ENCODE results near the gene LY6G6D. TPM values are rescaled to one million over a fixed set of nuclear protein-coding genes. Genes with fewer than 3 reads are reported as not detected.
A peak's percentile ranks its signal among the peaks of the same experiment; 100 is the strongest.

Gene LY6G6D
- total and polyA plus RNA-seq, 2 of the 13 experiments (the other 11 are each of a cell fraction or from before 2014, with no cell fraction given) = not detected

DNA sequence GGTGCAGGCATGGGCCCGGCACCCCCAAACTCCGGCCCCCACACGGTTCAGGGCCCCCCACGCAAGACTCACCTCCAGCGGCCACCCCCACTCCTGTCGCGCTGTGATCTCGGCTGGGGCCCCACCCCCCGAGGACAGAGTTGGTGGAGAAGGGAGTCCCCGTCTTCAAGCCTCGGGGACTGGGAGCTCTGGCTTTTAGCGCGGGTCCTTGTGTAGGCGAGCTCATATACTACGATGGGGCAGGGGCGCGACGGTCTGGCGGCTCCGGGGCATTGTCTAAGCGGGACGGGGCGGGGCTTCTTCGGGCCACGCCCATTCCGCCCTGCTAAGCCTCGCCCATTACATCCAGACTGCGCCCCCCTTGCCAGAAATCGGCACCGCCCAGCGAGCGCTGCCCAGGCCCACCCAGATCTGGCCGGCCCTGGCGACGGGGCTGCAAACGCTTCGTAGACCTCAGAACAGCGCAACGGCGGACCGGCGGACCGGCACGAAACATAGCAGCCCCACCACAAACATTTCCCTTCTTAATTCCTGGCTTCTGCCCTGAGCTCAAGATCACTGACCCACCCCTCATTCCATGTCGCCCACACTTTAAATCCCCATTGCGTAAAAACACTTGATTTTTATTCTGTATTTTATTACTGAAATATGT, 15.0 kb downstream of the LY6G6D start (continued):
- TF ChIP-seq, protein P1, sequence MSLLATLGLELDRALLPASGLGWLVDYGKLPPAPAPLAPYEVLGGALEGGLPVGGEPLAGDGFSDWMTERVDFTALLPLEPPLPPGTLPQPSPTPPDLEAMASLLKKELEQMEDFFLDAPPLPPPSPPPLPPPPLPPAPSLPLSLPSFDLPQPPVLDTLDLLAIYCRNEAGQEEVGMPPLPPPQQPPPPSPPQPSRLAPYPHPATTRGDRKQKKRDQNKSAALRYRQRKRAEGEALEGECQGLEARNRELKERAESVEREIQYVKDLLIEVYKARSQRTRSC (CRISPR knock-in tag; IDR thresholded peaks at IDR 0.05; ENCODE audit: low read depth) = no peak
- TF ChIP-seq, protein P2, sequence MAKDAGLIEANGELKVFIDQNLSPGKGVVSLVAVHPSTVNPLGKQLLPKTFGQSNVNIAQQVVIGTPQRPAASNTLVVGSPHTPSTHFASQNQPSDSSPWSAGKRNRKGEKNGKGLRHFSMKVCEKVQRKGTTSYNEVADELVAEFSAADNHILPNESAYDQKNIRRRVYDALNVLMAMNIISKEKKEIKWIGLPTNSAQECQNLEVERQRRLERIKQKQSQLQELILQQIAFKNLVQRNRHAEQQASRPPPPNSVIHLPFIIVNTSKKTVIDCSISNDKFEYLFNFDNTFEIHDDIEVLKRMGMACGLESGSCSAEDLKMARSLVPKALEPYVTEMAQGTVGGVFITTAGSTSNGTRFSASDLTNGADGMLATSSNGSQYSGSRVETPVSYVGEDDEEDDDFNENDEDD (CRISPR knock-in tag; IDR thresholded peaks at IDR 0.05; ENCODE audit: borderline replicate concordance) = no peak
- TF ChIP-seq, protein P3, sequence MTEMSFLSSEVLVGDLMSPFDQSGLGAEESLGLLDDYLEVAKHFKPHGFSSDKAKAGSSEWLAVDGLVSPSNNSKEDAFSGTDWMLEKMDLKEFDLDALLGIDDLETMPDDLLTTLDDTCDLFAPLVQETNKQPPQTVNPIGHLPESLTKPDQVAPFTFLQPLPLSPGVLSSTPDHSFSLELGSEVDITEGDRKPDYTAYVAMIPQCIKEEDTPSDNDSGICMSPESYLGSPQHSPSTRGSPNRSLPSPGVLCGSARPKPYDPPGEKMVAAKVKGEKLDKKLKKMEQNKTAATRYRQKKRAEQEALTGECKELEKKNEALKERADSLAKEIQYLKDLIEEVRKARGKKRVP (CRISPR knock-in tag; IDR thresholded peaks at IDR 0.05) = 0 out of 4 replicates have a peak, but pooled peaks of 1 of the 2 experiments have one; percentile 27
- TF ChIP-seq ZFYVE20 (CRISPR knock-in tag; IDR thresholded peaks at IDR 0.05; ENCODE audit: borderline replicate concordance, low read depth) (no peak), MBD4 (IDR thresholded peaks at IDR 0.05; ENCODE audit: borderline replicate concordance, low read length) (no peak), SP4 (CRISPR knock-in tag; IDR thresholded peaks at IDR 0.05) (peak; percentile 42; the same call in 1 of the 2 replicates), CAMTA2 (CRISPR knock-in tag; IDR thresholded peaks at IDR 0.05; ENCODE audit: borderline replicate concordance) (no peak), MXI1 (IDR thresholded peaks at IDR 0.05; ENCODE audit: borderline replicate concordance, low read depth, low read length) (no peak; the same call in 2 of the 3 replicates), KDM3A (CRISPR knock-in tag; IDR thresholded peaks at IDR 0.05; ENCODE audit: low read depth) (no peak), SRF (IDR thresholded peaks at IDR 0.05; ENCODE audit: low read depth, low read length) (no peak), HMG20A (CRISPR knock-in tag; IDR thresholded peaks at IDR 0.05; ENCODE audit: borderline replicate concordance) (no peak), PHF8 (CRISPR knock-in tag; IDR thresholded peaks at IDR 0.05) (no peak; the same call in none of the 2 replicates)
- TF ChIP-seq, protein P4, sequence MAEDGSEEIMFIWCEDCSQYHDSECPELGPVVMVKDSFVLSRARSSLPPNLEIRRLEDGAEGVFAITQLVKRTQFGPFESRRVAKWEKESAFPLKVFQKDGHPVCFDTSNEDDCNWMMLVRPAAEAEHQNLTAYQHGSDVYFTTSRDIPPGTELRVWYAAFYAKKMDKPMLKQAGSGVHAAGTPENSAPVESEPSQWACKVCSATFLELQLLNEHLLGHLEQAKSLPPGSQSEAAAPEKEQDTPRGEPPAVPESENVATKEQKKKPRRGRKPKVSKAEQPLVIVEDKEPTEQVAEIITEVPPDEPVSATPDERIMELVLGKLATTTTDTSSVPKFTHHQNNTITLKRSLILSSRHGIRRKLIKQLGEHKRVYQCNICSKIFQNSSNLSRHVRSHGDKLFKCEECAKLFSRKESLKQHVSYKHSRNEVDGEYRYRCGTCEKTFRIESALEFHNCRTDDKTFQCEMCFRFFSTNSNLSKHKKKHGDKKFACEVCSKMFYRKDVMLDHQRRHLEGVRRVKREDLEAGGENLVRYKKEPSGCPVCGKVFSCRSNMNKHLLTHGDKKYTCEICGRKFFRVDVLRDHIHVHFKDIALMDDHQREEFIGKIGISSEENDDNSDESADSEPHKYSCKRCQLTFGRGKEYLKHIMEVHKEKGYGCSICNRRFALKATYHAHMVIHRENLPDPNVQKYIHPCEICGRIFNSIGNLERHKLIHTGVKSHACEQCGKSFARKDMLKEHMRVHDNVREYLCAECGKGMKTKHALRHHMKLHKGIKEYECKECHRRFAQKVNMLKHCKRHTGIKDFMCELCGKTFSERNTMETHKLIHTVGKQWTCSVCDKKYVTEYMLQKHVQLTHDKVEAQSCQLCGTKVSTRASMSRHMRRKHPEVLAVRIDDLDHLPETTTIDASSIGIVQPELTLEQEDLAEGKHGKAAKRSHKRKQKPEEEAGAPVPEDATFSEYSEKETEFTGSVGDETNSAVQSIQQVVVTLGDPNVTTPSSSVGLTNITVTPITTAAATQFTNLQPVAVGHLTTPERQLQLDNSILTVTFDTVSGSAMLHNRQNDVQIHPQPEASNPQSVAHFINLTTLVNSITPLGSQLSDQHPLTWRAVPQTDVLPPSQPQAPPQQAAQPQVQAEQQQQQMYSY (CRISPR knock-in tag; IDR thresholded peaks at IDR 0.05) = no peak
- TF ChIP-seq, protein P5, sequence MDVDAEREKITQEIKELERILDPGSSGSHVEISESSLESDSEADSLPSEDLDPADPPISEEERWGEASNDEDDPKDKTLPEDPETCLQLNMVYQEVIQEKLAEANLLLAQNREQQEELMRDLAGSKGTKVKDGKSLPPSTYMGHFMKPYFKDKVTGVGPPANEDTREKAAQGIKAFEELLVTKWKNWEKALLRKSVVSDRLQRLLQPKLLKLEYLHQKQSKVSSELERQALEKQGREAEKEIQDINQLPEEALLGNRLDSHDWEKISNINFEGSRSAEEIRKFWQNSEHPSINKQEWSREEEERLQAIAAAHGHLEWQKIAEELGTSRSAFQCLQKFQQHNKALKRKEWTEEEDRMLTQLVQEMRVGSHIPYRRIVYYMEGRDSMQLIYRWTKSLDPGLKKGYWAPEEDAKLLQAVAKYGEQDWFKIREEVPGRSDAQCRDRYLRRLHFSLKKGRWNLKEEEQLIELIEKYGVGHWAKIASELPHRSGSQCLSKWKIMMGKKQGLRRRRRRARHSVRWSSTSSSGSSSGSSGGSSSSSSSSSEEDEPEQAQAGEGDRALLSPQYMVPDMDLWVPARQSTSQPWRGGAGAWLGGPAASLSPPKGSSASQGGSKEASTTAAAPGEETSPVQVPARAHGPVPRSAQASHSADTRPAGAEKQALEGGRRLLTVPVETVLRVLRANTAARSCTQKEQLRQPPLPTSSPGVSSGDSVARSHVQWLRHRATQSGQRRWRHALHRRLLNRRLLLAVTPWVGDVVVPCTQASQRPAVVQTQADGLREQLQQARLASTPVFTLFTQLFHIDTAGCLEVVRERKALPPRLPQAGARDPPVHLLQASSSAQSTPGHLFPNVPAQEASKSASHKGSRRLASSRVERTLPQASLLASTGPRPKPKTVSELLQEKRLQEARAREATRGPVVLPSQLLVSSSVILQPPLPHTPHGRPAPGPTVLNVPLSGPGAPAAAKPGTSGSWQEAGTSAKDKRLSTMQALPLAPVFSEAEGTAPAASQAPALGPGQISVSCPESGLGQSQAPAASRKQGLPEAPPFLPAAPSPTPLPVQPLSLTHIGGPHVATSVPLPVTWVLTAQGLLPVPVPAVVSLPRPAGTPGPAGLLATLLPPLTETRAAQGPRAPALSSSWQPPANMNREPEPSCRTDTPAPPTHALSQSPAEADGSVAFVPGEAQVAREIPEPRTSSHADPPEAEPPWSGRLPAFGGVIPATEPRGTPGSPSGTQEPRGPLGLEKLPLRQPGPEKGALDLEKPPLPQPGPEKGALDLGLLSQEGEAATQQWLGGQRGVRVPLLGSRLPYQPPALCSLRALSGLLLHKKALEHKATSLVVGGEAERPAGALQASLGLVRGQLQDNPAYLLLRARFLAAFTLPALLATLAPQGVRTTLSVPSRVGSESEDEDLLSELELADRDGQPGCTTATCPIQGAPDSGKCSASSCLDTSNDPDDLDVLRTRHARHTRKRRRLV (CRISPR knock-in tag; IDR thresholded peaks at IDR 0.05) = no peak

Measured in HepG2 (cell line).